HepG2 (cell line): Measurements from ENCODE around the gene CST5. TPM values are rescaled to one million over a fixed set of nuclear protein-coding genes. Genes with fewer than 3 reads are reported as not detected.

ENCODE experiments used
- ATAC-seq: fragments of 200-7000 bp; cut with Tn5 transposase; 3 replicates; pipeline ENCODE4 v1.9.1; 2020; ENCODE audit warnings: mild to moderate bottlenecking, moderate library complexity
- BruUV-seq: library from RNA; stranded (reverse); fragments of 400-500 nt; replicated peaks from 2 replicates; lab custom pipeline; 2021; lab: Mats Ljungman, UMichigan
- CTCF ChIA-PET: fragments of 300-600 bp; formaldehyde crosslinking; extraction: SDS; loops from one replicate; lab custom pipeline; 2021; ENCODE audit warnings: low total read pairs, inconsistent platforms, low intra/inter-chr PET ratio; lab: Yijun Ruan, JAX
- POLR2A ChIA-PET: fragments of 350-600 bp; sonication (Branson Sonifier 250); formaldehyde crosslinking; loops from one replicate; lab custom pipeline; 2020; ENCODE audit warnings: antibody characterized with exemption, inconsistent platforms; lab: Yijun Ruan, JAX
- DNase-seq: peaks from one replicate; pipeline ENCODE4 v3.0.0-alpha.2; 2015; ENCODE audit warnings: low spot score
- FAIRE-seq: peaks from 3 replicates; lab custom pipeline; 2011; peaks lifted over from hg19 to GRCh38; lab: Jason Lieb, UNC
- H2AFZ ChIP-seq: one replicate; pipeline ENCODE4 v1.6.1; 2011; ENCODE audit warnings: low read length, inconsistent platforms
- H3K27ac ChIP-seq: fragments of 300-600 bp; 3 replicates; pipeline ENCODE4 v1.8.0; 2011; ENCODE audit warnings: mixed run types, mild to moderate bottlenecking, mixed read lengths, low read length, inconsistent platforms; ENCODE audit not compliant: insufficient read depth; ENCODE audit errors: extremely low read length
- H3K27me3 ChIP-seq, 2 experiments: fragments of 200-600 bp in 1 of 2; 2 replicates in 1 of 2; 3 replicates in 1 of 2; pipeline versions ENCODE4 v1.6.0 to v1.8.0; 2011; ENCODE audit warnings: low read length in 2 of 2, mild to moderate bottlenecking in 2 of 2, moderate library complexity in 2 of 2, inconsistent platforms in 1 of 2; ENCODE audit not compliant: insufficient read depth in 2 of 2, control insufficient read depth in 1 of 2
- H3K36me3 ChIP-seq, 2 experiments: fragments of 200-600 bp in 1 of 2; replicated peaks in 1 of 2; 2 replicates in 1 of 2; 3 replicates in 1 of 2; pipeline versions ENCODE4 v1.5.1 to v1.8.0; 2011; ENCODE audit warnings: low read length in 2 of 2, inconsistent platforms in 1 of 2; ENCODE audit not compliant: insufficient read depth in 2 of 2, control insufficient read depth in 1 of 2
- H3K4me1 ChIP-seq: 2 replicates; pipeline ENCODE4 v1.5.1; 2012; ENCODE audit warnings: low read length, inconsistent platforms; ENCODE audit not compliant: insufficient read depth
- H3K4me2 ChIP-seq: 2 replicates; pipeline ENCODE4 v1.6.0; 2011; ENCODE audit warnings: low read depth, low read length, inconsistent platforms
- H3K4me3 ChIP-seq, 3 experiments: fragments of 200-600 bp in 1 of 3; sonication (generic), shearing (Covaris generic) in 1 of 3; replicated peaks in 1 of 3; 2 replicates each; pipeline ENCODE4 v1.5.1; 2011 to 2016; ENCODE audit warnings: low read length in 3 of 3, inconsistent platforms in 2 of 3, low read depth in 2 of 3, mild to moderate bottlenecking in 2 of 3, control low read depth in 1 of 3, mixed read lengths in 1 of 3; ENCODE audit not compliant: insufficient read depth in 1 of 3
- H3K79me2 ChIP-seq: one replicate; pipeline ENCODE4 v1.6.1; 2011; ENCODE audit warnings: low read length, inconsistent platforms; ENCODE audit not compliant: insufficient read depth
- H3K9ac ChIP-seq: 2 replicates; pipeline ENCODE4 v1.6.0; 2011; ENCODE audit warnings: mild to moderate bottlenecking, low read depth, low read length, inconsistent platforms; ENCODE audit not compliant: insufficient read depth
- H3K9me3 ChIP-seq: 2 replicates; pipeline ENCODE4 v1.5.1; 2012; ENCODE audit warnings: mild to moderate bottlenecking, low read length
- H4K20me1 ChIP-seq: 2 replicates; pipeline ENCODE4 v1.6.0; 2011; ENCODE audit warnings: inconsistent platforms, mild to moderate bottlenecking, low read length, moderate library complexity; ENCODE audit not compliant: insufficient read depth
- FOSL1 ChIP-seq: sonication (generic); formaldehyde crosslinking; IDR thresholded peaks from 2 replicates; pipeline ENCODE4 v1.9.0; 2021; ENCODE audit warnings: missing genetic modification reagents, borderline replicate concordance
- KDM5B ChIP-seq: sonication (generic); formaldehyde crosslinking; IDR thresholded peaks from 2 replicates; pipeline ENCODE4 v1.4.0; 2020; ENCODE audit warnings: missing genetic modification reagents, mild to moderate bottlenecking, borderline replicate concordance
- MTF2 ChIP-seq: sonication (generic); formaldehyde crosslinking; IDR thresholded peaks from 2 replicates; pipeline ENCODE4 v1.5.0; 2020; ENCODE audit warnings: missing genetic modification reagents, borderline replicate concordance
- PRPF4 ChIP-seq: fragments of 200-400 bp; formaldehyde crosslinking; IDR thresholded peaks from 2 replicates; pipeline ENCODE4 v1.6.1; 2016; ENCODE audit warnings: low read length, low read depth; ENCODE audit not compliant: poor library complexity, severe bottlenecking
- RAD51 ChIP-seq: fragments of 450-650 bp; IDR thresholded peaks from 2 replicates; pipeline ENCODE4 v1.6.1; 2016; ENCODE audit warnings: borderline replicate concordance
- SMAD3 ChIP-seq: sonication (generic); formaldehyde crosslinking; IDR thresholded peaks from 2 replicates; pipeline ENCODE4 v1.4.0; 2020; ENCODE audit warnings: missing genetic modification reagents
- SMAD9 ChIP-seq: sonication (generic); formaldehyde crosslinking; IDR thresholded peaks from 2 replicates; pipeline ENCODE4 v1.5.1; 2020; ENCODE audit warnings: mild to moderate bottlenecking, missing genetic modification reagents
- ZNF121 ChIP-seq: sonication (generic); formaldehyde crosslinking; IDR thresholded peaks from 2 replicates; pipeline ENCODE4 v1.5.0; 2020; ENCODE audit warnings: mild to moderate bottlenecking, missing genetic modification reagents
- ZNF354B ChIP-seq: sonication (generic); formaldehyde crosslinking; IDR thresholded peaks from 2 replicates; pipeline ENCODE4 v1.8.0; 2022; ENCODE audit warnings: mild to moderate bottlenecking, missing genetic modification reagents
- ZNF670 ChIP-seq: sonication (generic); formaldehyde crosslinking; IDR thresholded peaks from 2 replicates; pipeline ENCODE4 v1.8.0; 2022; ENCODE audit warnings: mild to moderate bottlenecking, missing genetic modification reagents, borderline replicate concordance
- ZSCAN30 ChIP-seq: sonication (generic); formaldehyde crosslinking; IDR thresholded peaks from 2 replicates; pipeline ENCODE4 v1.5.0; 2020; ENCODE audit warnings: mild to moderate bottlenecking, missing genetic modification reagents
- WGBS: methylation state at CpG from one replicate; pipeline ENCODE4 v1.1.6; 2017; ENCODE audit warnings: low lambda C conversion rate; 5-methylcytosine and 5-hydroxymethylcytosine counted together
- in situ Hi-C: cut with HindIII; loops from 2 replicates; pipeline ENCODE4 v1.10.0; 2017; ENCODE audit warnings: low pct_unique_long_range_greater_than_20kb; ENCODE audit not compliant: extremely low pct_ligation_motif_present
- intact Hi-C: fragments of 100-400 bp; cut with micrococcal nuclease; formaldehyde crosslinking; loops from one replicate; pipeline ENCODE4 v1.10.0; 2022; ENCODE audit not compliant: unreplicated experiment
- polyA plus RNA-seq, 8 experiments: library from polyadenylated mRNA; depleted of rRNA in 3 of 8; stranded (reverse) in 7 of 8; unstranded in 1 of 8; fragments of >200 nt; fragmentation: Illumina TruSeq in 4 of 8; extraction: Trizol in 4 of 8; gene quantifications; 2 replicates each; pipeline versions ENCODE4 v1.2.1 to v1.2.3, GENCODE V29; 2011 to 2016; ENCODE audit warnings: low read depth in 4 of 8, missing spikeins in 1 of 8, mixed read lengths in 1 of 8; ENCODE audit not compliant: insufficient read depth in 1 of 8
- total RNA-seq, 5 experiments: library from RNA; depleted of rRNA; stranded (reverse); fragments of >200 nt; fragmentation: Illumina TruSeq; extraction: Trizol; gene quantifications; 2 replicates each; pipeline ENCODE4 v1.2.3, GENCODE V29; 2016; ENCODE audit warnings: low read depth in 1 of 5
- TF ChIP-seq, protein P1 (sequence below), 2 experiments: sonication (generic) in 1 of 2; formaldehyde crosslinking in 1 of 2; IDR thresholded peaks; 2 replicates each; pipeline versions ENCODE4 v1.5.1 to v1.6.1; 2011 to 2020; ENCODE audit warnings: borderline replicate concordance in 1 of 2, low read depth in 1 of 2, low read length in 1 of 2, mild to moderate bottlenecking in 1 of 2, missing genetic modification reagents in 1 of 2, moderate library complexity in 1 of 2
- TF ChIP-seq, protein P2 (sequence below): sonication (generic); formaldehyde crosslinking; IDR thresholded peaks from 2 replicates; pipeline ENCODE4 v1.5.0; 2020; ENCODE audit warnings: mild to moderate bottlenecking, missing genetic modification reagents

CST5 gene
- total and polyA plus RNA-seq, 2 of the 13 experiments (the other 11 are each of a cell fraction or from before 2014, with no cell fraction given), result 0.16 TPM; not detected in 1

DNA sequence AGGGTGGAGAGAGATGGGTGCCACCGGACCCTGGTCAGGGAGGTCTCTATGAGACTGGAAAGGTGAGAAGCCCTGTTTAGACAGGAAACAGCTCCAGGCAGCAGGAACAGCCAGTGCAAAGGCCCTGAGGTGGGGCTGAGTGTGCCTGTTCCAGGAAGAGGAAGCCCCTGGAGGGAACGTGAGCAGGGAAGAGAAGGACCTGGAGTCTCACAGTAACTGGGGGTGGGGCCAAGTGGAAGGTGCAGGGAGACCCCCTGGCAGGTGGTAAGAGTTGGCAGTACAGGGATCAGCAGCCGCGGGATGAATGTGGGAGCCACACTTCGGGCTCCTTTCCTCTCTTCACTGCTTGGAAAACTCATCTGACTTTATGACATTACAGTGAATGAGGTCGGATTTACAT, 43.8 kb upstream of the CST5 start (continued):
- TF ChIP-seq ZNF670 (CRISPR knock-in tag) (no peak), SMAD3 (CRISPR knock-in tag) (no peak)

GRCh38 chr20:23920408-23921325, 41.1 kb upstream of the CST5 start:
- Histone ChIP-seq H4K20me1 (no peaks in the 10 kb centered on the region), H3K4me1 (no peaks in the 10 kb centered on the region), H3K4me3 (no peak overlapping the region), H3K36me3 (no peaks in the 10 kb centered on the region), H3K9ac (no peak overlapping the region), H3K79me2 (no peaks in the 10 kb centered on the region), H3K9me3 (no peaks in the 10 kb centered on the region), H2AFZ (no peak overlapping the region), H3K4me2 (no peak overlapping the region), H3K27me3 (peaks cover 0 to 4% of the 10 kb centered on the region in 2 experiments; a peak in 3 of 5 replicates), H3K27ac (no peak overlapping the region)
- ChIA-PET CTCF (no interaction called here), POLR2A (no interaction called here)
- 0% methylated on average over 5 of the region's 5 CpGs for WGBS
- BruUV-seq, result no TSS peak
- in situ Hi-C loops, result no loop called here
- TF ChIP-seq, protein P1, sequence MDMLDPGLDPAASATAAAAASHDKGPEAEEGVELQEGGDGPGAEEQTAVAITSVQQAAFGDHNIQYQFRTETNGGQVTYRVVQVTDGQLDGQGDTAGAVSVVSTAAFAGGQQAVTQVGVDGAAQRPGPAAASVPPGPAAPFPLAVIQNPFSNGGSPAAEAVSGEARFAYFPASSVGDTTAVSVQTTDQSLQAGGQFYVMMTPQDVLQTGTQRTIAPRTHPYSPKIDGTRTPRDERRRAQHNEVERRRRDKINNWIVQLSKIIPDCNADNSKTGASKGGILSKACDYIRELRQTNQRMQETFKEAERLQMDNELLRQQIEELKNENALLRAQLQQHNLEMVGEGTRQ (IDR thresholded peaks at IDR 0.05; ENCODE audit: low read depth, low read length), result no peak
- TF ChIP-seq, protein P1 (CRISPR knock-in tag; IDR thresholded peaks at IDR 0.05; ENCODE audit: borderline replicate concordance), result no peak
- TF ChIP-seq FOSL1 (CRISPR knock-in tag), result no peak
- no peak for TF ChIP-seq ZNF354B (CRISPR knock-in tag)
- TF ChIP-seq, protein P2, sequence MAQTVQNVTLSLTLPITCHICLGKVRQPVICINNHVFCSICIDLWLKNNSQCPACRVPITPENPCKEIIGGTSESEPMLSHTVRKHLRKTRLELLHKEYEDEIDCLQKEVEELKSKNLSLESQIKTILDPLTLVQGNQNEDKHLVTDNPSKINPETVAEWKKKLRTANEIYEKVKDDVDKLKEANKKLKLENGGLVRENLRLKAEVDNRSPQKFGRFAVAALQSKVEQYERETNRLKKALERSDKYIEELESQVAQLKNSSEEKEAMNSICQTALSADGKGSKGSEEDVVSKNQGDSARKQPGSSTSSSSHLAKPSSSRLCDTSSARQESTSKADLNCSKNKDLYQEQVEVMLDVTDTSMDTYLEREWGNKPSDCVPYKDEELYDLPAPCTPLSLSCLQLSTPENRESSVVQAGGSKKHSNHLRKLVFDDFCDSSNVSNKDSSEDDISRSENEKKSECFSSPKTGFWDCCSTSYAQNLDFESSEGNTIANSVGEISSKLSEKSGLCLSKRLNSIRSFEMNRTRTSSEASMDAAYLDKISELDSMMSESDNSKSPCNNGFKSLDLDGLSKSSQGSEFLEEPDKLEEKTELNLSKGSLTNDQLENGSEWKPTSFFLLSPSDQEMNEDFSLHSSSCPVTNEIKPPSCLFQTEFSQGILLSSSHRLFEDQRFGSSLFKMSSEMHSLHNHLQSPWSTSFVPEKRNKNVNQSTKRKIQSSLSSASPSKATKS, result no peak
- TF ChIP-seq SMAD9 (CRISPR knock-in tag), result no peak
- no peak for TF ChIP-seq PRPF4
- TF ChIP-seq MTF2 (CRISPR knock-in tag), result no peak
- no peak for TF ChIP-seq RAD51
- no peak for TF ChIP-seq ZNF121 (CRISPR knock-in tag)
- no peak for TF ChIP-seq KDM5B (CRISPR knock-in tag)
- no peak for TF ChIP-seq ZSCAN30
- ATAC-seq, result no peak
- FAIRE-seq, result no peak
- intact Hi-C loops, result no loop called here
- no peak for DNase-seq
